ENCODE measurements around the gene NR2E1.

NR2E1 gene

GRCh38 chr6:108200631-108201030 lies 34.8 kb downstream of the NR2E1 start:
- H3K4me1 ChIP-seq, result peaks cover 0 to 9% (median 7%) of the 10 kb centered on the region in 10 experiments; a peak in 12 of 20 replicates
- H3K4me2 ChIP-seq, result no peak overlapping the region
- TF ChIP-seq Cebpa-rat (IDR thresholded peaks at IDR 0.05), result no peak
- H3K36me3 ChIP-seq, result peaks cover 0 to 30% (median 6%) of the 10 kb centered on the region in 11 experiments; a peak in 13 of 22 replicates
- no peak overlapping the region for H3K9ac ChIP-seq
- no peak overlapping the region for H3K4me3 ChIP-seq
- H3K27me3 ChIP-seq, result no peaks in the 10 kb centered on the region
- no peaks in the 10 kb centered on the region for H4K20me1 ChIP-seq
- no peak overlapping the region for H3K27ac ChIP-seq
- H3K9me3 ChIP-seq (replicated peaks in 1 of 11), result peaks cover 0 to 8% (median 0%) of the 10 kb centered on the region in 11 experiments; a peak in 1 of 22 replicates

GRCh38 chr6:108203189-108204112 lies 37.6 kb downstream of the NR2E1 start:
- Histone ChIP-seq H3K4me3 (no peak overlapping the region), H3K27ac (no peak overlapping the region), H3K27me3 (no peaks in the 10 kb centered on the region), H3K4me1 (peaks cover 0 to 9% (median 7%) of the 10 kb centered on the region in 10 experiments; a peak in 12 of 20 replicates), H3K9me3 (replicated peaks in 1 of 11) (peaks cover 0 to 6% (median 0%) of the 10 kb centered on the region in 11 experiments; a peak in 1 of 22 replicates), H3K9ac (no peak overlapping the region), H4K20me1 (no peaks in the 10 kb centered on the region; a peak in 2 of 22 replicates), H3K36me3 (peaks cover 7 to 54% (median 22%) of the 10 kb centered on the region in 11 experiments; a peak in 18 of 22 replicates), H3K4me2 (no peak overlapping the region)
- TF ChIP-seq Cebpa-rat (IDR thresholded peaks at IDR 0.05), result no peak

- Histone ChIP-seq H3K4me1 (peaks cover 0 to 13% (median 7%) of the 10 kb centered on the region in 10 experiments; a peak in 8 of 20 replicates), H3K36me3 (peaks cover 26 to 86% (median 55%) of the 10 kb centered on the region in 11 experiments), H3K27ac (no peak overlapping the region), H3K9me3 (replicated peaks in 1 of 11) (no peaks in the 10 kb centered on the region), H3K4me3 (no peak overlapping the region), H3K27me3 (no peaks in the 10 kb centered on the region), H3K4me2 (no peak overlapping the region), H3K9ac (no peak overlapping the region), H4K20me1 (peaks cover 0 to 34% (median 0%) of the 10 kb centered on the region in 11 experiments; a peak in 5 of 22 replicates)
- TF ChIP-seq Cebpa-rat (IDR thresholded peaks at IDR 0.05), result no peak
Observed at GRCh38 chr6:108207013-108207412, 41.2 kb downstream of the NR2E1 start.

- no peaks in the 10 kb centered on the region for H3K9me3 ChIP-seq (replicated peaks in 1 of 11)
- no peak overlapping the region for H3K9ac ChIP-seq
- peak overlapping the region in 5 of 11 experiments; percentile 5 to 37 (median 30); a peak in 4 of 22 replicates for H3K4me2 ChIP-seq
- no peak overlapping the region for H3K27ac ChIP-seq
- H3K4me3 ChIP-seq, result no peak overlapping the region
- H3K4me1 ChIP-seq, result peaks cover 0 to 13% (median 7%) of the 10 kb centered on the region in 10 experiments; a peak in 8 of 20 replicates
- H3K27me3 ChIP-seq, result no peaks in the 10 kb centered on the region
- peaks cover 44 to 87% (median 74%) of the 10 kb centered on the region in 11 experiments for H3K36me3 ChIP-seq
- peaks cover 0 to 60% (median 3%) of the 10 kb centered on the region in 11 experiments; a peak in 8 of 22 replicates for H4K20me1 ChIP-seq
- no peak for TF ChIP-seq Cebpa-rat (IDR thresholded peaks at IDR 0.05)
Observed at GRCh38 chr6:108209738-108210137, 43.9 kb downstream of the NR2E1 start.

GRCh38 chr6:108210556-108210955 lies 44.7 kb downstream of the NR2E1 start:
- Histone ChIP-seq H3K27me3 (no peaks in the 10 kb centered on the region), H3K9me3 (replicated peaks in 1 of 11) (no peaks in the 10 kb centered on the region), H3K4me3 (no peak overlapping the region), H3K4me2 (peak overlapping the region in 5 of 11 experiments; percentile 5 to 37 (median 30); a peak in 5 of 22 replicates), H3K27ac (no peak overlapping the region), H3K4me1 (peaks cover 0 to 13% (median 7%) of the 10 kb centered on the region in 10 experiments; a peak in 8 of 20 replicates), H3K9ac (no peak overlapping the region), H4K20me1 (peaks cover 0 to 69% (median 10%) of the 10 kb centered on the region in 11 experiments; a peak in 11 of 22 replicates), H3K36me3 (peaks cover 52 to 95% (median 82%) of the 10 kb centered on the region in 11 experiments)
- TF ChIP-seq Cebpa-rat (IDR thresholded peaks at IDR 0.05), result no peak

- no peak overlapping the region for H3K4me3 ChIP-seq
- H3K36me3 ChIP-seq, result peaks cover 56 to 100% (median 89%) of the 10 kb centered on the region in 11 experiments
- H3K27me3 ChIP-seq, result no peaks in the 10 kb centered on the region
- no peak overlapping the region for H3K27ac ChIP-seq
- H4K20me1 ChIP-seq, result peaks cover 0 to 80% (median 13%) of the 10 kb centered on the region in 11 experiments; a peak in 13 of 22 replicates
- TF ChIP-seq Cebpa-rat (IDR thresholded peaks at IDR 0.05), result no peak
- H3K4me1 ChIP-seq, result peaks cover 0 to 13% (median 7%) of the 10 kb centered on the region in 10 experiments; a peak in 8 of 20 replicates
- no peak overlapping the region for H3K9ac ChIP-seq
- H3K4me2 ChIP-seq, result no peak overlapping the region
- H3K9me3 ChIP-seq (replicated peaks in 1 of 11), result no peaks in the 10 kb centered on the region
Observed at GRCh38 chr6:108211671-108212070, 45.8 kb downstream of the NR2E1 start.

GRCh38 chr6:108222064-108222463 lies 56.2 kb downstream of the NR2E1 start:
- H3K9me3 ChIP-seq (replicated peaks in 1 of 11), result peaks cover 0 to 16% (median 11%) of the 10 kb centered on the region in 11 experiments; a peak in 15 of 22 replicates
- H3K4me2 ChIP-seq, result peak overlapping the region in 7 of 11 experiments; percentile 6 to 65 (median 40); a peak in 12 of 22 replicates
- peaks cover 0 to 100% (median 49%) of the 10 kb centered on the region in 11 experiments; a peak in 19 of 22 replicates for H4K20me1 ChIP-seq
- H3K36me3 ChIP-seq, result peaks cover 57 to 88% (median 69%) of the 10 kb centered on the region in 11 experiments
- H3K27me3 ChIP-seq, result no peaks in the 10 kb centered on the region
- no peak overlapping the region for H3K9ac ChIP-seq
- no peak for TF ChIP-seq Cebpa-rat (IDR thresholded peaks at IDR 0.05)
- no peak overlapping the region for H3K4me3 ChIP-seq
- peaks cover 0 to 38% (median 19%) of the 10 kb centered on the region in 10 experiments; a peak in 14 of 20 replicates for H3K4me1 ChIP-seq
- H3K27ac ChIP-seq, result no peak overlapping the region

GRCh38 chr6:108222504-108222903 lies 56.7 kb downstream of the NR2E1 start:
- Histone ChIP-seq H3K4me1 (peaks cover 0 to 38% (median 19%) of the 10 kb centered on the region in 10 experiments; a peak in 14 of 20 replicates), H4K20me1 (peaks cover 0 to 100% (median 52%) of the 10 kb centered on the region in 11 experiments; a peak in 19 of 22 replicates), H3K36me3 (peaks cover 52 to 84% (median 65%) of the 10 kb centered on the region in 11 experiments), H3K27me3 (no peaks in the 10 kb centered on the region), H3K27ac (peak overlapping the region in 2 of 11 experiments; percentile 12 to 19; a peak in 5 of 22 replicates), H3K4me2 (peak overlapping the region in 7 of 11 experiments; percentile 6 to 65 (median 40); a peak in 13 of 22 replicates), H3K9me3 (replicated peaks in 1 of 11) (peaks cover 0 to 16% (median 11%) of the 10 kb centered on the region in 11 experiments; a peak in 15 of 22 replicates), H3K4me3 (no peak overlapping the region), H3K9ac (0 out of 22 replicates have a peak overlapping the region, but pooled peaks of 1 of the 11 experiments have one; percentile 11)
- no peak for TF ChIP-seq Cebpa-rat (IDR thresholded peaks at IDR 0.05)

Data from BLaER1 treated with 17β-estradiol and CSF1 and Interleukin-3, amounts not matched to agents 10 nM and 100 nM (cell line).